Skin of body (tissue), 2 donors: Measurements from ENCODE around the gene NFIC. TPM values are rescaled to one million over a fixed set of nuclear protein-coding genes. Genes with fewer than 3 reads are reported as not detected.

Source experiments
- DNase-seq: peaks from one replicate; lab custom pipeline; 2025; lab: John Stamatoyannopoulos, UW
- total RNA-seq: library from RNA; depleted of rRNA; stranded (reverse); fragments of >200 nt; gene quantifications from one replicate; pipeline ENCODE4 v1.2.3, GENCODE V29; 2014

NFIC gene
- total RNA-seq, 1 donor from 2014 or later = 27.6 TPM

- no peak for DNase-seq
Measured at GRCh38 chr19:3482507-3483225, 116.3 kb downstream of the NFIC start.

- DNase-seq = no peak
Measured at GRCh38 chr19:3483226-3483628, 116.8 kb downstream of the NFIC start, which contains the start of gene SMIM44. Gene SMIM44 (minus strand): TSS chr19:3483441. CDS start chr19:3483403, 38 bp downstream.

- no peak for DNase-seq
Measured at GRCh38 chr19:3491396-3492119, 125.2 kb downstream of the NFIC start.

- DNase-seq = no peak
Measured at GRCh38 chr19:3492131-3492839, 125.9 kb downstream of the NFIC start.

- no peak for DNase-seq
Measured at GRCh38 chr19:3492919-3493318, 126.5 kb downstream of the NFIC start.

GRCh38 chr19:3493651-3494050, 127.3 kb downstream of the NFIC start:
- no peak for DNase-seq

GRCh38 chr19:3494051-3494450, 127.7 kb downstream of the NFIC start:
- no peak for DNase-seq

- DNase-seq = no peak
Measured at GRCh38 chr19:3494559-3494958, 128.2 kb downstream of the NFIC start.

- no peak for DNase-seq
Measured at GRCh38 chr19:3496392-3497273, 130.2 kb downstream of the NFIC start.

- no peak for DNase-seq
Measured at GRCh38 chr19:3497757-3498520, 131.6 kb downstream of the NFIC start.

- no peak for DNase-seq
Measured at GRCh38 chr19:3499738-3500428, 133.5 kb downstream of the NFIC start.

GRCh38 chr19:3500429-3501101, 134.2 kb downstream of the NFIC start, which contains the start of gene DOHH:
Gene DOHH (minus strand): TSS chr19:3500674. CDS start chr19:3496814, 3,860 bp downstream.
- DNase-seq = peak; percentile 93

GRCh38 chr19:3501780-3502179, 135.4 kb downstream of the NFIC start:
- no peak for DNase-seq

GRCh38 chr19:3503036-3503572, 136.7 kb downstream of the NFIC start:
- no peak for DNase-seq

- DNase-seq = no peak
Measured at GRCh38 chr19:3504735-3505134, 138.4 kb downstream of the NFIC start.

GRCh38 chr19:3505598-3506383, 139.4 kb downstream of the NFIC start, which contains the start of gene FZR1:
Gene FZR1 (plus strand): TSS chr19:3506311. CDS start chr19:3522990, 16,679 bp downstream.
- peak; percentile 99 for DNase-seq

GRCh38 chr19:3506384-3507340, 140.3 kb downstream of the NFIC start:
- DNase-seq = no peak
